ENCODE results near the gene TAF4.

The TAF4 gene

GRCh38 chr20:61956396-61957342 is 109.0 kb downstream of the TAF4 start:
- TF ChIP-seq, protein P1, sequence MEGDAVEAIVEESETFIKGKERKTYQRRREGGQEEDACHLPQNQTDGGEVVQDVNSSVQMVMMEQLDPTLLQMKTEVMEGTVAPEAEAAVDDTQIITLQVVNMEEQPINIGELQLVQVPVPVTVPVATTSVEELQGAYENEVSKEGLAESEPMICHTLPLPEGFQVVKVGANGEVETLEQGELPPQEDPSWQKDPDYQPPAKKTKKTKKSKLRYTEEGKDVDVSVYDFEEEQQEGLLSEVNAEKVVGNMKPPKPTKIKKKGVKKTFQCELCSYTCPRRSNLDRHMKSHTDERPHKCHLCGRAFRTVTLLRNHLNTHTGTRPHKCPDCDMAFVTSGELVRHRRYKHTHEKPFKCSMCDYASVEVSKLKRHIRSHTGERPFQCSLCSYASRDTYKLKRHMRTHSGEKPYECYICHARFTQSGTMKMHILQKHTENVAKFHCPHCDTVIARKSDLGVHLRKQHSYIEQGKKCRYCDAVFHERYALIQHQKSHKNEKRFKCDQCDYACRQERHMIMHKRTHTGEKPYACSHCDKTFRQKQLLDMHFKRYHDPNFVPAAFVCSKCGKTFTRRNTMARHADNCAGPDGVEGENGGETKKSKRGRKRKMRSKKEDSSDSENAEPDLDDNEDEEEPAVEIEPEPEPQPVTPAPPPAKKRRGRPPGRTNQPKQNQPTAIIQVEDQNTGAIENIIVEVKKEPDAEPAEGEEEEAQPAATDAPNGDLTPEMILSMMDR (IDR thresholded peaks at IDR 0.05; ENCODE audit: low read depth, low read length): no peak
- peak in 1 of 2 donors; percentile 60 for DNase-seq (ENCODE audit: low read depth in 2 of 2)
- no peak overlapping the region for H3K4me3 ChIP-seq (replicated peaks in 1 of 2; ENCODE audit: low read depth in 2 of 2, low read length in 2 of 2)

DNA sequence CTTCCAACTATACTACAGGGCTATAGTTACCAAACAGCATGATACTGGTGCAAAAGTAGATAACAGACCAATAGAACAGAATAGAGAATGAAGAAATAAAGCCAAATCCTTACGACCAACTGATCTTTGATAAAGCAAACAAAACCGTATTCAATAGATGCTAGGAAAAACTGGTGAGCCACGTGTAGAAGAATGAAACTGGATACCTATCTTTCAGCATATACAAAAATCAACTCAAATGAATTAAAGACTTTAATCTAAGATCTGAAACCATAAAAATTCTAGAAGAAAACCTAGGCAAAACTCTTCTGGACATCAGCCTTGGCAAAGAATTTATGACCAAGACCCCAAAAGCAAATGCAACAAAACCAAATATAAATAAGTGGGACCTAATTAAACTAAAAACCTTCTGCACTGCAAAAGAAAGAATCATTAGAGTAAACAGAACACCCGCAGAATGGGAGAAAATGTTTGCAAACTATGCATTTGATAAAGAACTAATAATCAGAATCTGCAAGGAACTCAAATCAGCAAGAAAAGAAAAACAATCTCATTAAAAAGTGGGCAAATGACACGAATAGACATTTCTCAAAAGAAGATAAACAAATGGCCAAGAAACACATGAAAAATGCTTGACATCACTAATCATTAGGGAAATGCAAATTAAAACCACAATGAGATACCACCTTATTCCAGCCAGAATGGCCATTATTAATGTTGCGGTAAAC is 109.8 kb downstream of the TAF4 start:
- DNase-seq (ENCODE audit: low read depth in 2 of 2): no peak
- TF ChIP-seq, protein P1 (IDR thresholded peaks at IDR 0.05; ENCODE audit: low read depth, low read length): no peak
- H3K4me3 ChIP-seq (replicated peaks in 1 of 2; ENCODE audit: low read depth in 2 of 2, low read length in 2 of 2): no peak overlapping the region

DNA sequence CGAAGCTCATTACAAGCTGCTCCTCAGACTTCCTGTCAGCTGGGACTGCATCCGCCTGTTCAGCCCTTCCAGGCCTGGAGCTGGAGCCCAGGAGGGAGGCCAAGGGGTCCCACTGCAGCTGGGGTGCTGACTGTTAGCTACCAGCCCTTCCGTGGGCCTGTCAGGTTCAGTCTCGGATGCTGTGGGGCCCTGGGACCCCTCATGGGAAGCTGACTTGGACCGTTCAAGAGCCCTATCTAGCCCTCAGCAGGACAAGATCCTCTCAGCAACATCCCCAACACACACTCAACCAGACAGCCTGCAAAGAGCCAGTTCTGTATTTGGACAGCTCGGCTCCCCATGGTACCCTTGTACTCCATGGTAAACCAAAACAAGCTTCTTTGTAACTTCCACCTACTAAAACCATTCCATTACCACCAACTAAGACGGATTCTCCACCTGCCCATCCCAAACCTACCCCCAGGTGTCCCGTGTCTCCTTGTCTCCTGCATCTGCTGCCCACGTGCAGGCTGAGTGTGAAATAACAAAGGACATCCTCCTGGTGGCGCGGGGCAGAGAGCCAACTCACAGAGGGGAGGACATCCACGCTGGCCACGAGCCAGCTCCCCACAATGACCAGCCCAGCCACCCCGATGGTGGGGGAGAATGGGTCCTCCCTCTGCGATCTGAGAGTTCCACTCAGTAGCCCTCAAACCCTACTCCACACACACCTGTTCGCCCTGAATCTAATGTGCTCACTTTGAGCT is 111.2 kb downstream of the TAF4 start:
- no peak for DNase-seq (ENCODE audit: low read depth in 2 of 2)
- TF ChIP-seq, protein P1 (IDR thresholded peaks at IDR 0.05; ENCODE audit: low read depth, low read length): no peak
- no peak overlapping the region for H3K4me3 ChIP-seq (replicated peaks in 1 of 2; ENCODE audit: low read depth in 2 of 2, low read length in 2 of 2)

DNA sequence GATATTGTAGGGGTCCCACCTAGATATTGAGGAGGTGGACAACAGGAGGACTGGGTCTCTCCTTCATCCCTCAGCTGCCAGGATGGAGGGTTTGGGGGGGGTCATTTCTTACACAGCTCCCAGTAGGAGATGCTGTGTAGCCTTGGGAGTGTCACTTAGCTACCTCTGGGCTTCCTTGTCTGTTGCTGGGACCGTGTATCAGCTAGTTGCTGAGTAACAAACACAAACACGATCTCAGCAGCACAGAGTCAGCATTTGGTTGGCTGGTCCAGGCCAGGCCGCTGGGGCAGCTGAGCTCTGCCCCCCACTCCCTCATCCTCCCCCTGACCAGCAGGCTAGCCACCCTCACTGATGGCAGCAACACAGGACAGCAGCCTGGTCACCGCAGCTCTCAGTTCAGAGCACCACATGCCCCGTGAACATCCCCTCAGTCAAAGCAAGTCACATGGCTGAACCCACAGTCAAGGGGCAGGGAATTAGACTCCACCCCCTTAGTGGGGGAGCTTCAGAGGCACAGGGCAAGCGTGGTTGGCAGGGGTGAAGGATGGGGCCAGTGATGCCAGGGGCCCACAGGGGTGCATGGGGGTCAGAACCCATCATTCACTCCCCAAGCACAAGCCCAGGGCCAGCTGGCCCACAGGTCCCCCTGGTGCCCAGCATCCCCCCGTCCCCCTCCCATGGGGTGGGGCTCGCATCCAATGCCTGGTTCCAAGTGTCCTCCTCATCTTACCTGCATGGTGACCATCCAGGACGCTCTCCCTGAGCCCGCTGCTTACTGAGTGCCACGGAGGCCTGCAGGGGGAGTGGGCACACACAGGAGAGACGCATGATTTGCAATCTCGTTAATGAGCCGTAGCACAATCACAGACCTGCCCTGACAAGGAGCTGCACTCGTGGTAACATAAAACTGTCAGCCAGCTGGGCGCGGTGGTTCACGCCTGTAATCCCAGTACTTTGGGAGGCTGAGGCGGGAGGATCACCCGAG is 112.4 kb downstream of the TAF4 start:
- TF ChIP-seq, protein P1 (IDR thresholded peaks at IDR 0.05; ENCODE audit: low read depth, low read length): no peak
- H3K4me3 ChIP-seq (replicated peaks in 1 of 2; ENCODE audit: low read depth in 2 of 2, low read length in 2 of 2): no peak overlapping the region
- DNase-seq (ENCODE audit: low read depth in 2 of 2): no peak

- no peak overlapping the region for H3K4me3 ChIP-seq (replicated peaks in 1 of 2; ENCODE audit: low read depth in 2 of 2, low read length in 2 of 2)
- TF ChIP-seq, protein P1 (IDR thresholded peaks at IDR 0.05; ENCODE audit: low read depth, low read length): no peak
- DNase-seq (ENCODE audit: low read depth in 2 of 2): peak in 1 of 2 donors; percentile 16
These were observed 113.8 kb downstream of the TAF4 start for GRCh38 chr20:61951695-61952533.

Data from cardiac fibroblast (primary cell).